ENCODE results near the gene FAM111A. TPM values are rescaled to one million over a fixed set of nuclear protein-coding genes. Genes with fewer than 3 reads are reported as not detected.

Gene FAM111A
- total and polyA plus RNA-seq, 9 of the 15 experiments (the other 6 are each of a cell fraction or from before 2014, with no cell fraction given): 14.8 to 30.6 (median 20.1) TPM

DNA sequence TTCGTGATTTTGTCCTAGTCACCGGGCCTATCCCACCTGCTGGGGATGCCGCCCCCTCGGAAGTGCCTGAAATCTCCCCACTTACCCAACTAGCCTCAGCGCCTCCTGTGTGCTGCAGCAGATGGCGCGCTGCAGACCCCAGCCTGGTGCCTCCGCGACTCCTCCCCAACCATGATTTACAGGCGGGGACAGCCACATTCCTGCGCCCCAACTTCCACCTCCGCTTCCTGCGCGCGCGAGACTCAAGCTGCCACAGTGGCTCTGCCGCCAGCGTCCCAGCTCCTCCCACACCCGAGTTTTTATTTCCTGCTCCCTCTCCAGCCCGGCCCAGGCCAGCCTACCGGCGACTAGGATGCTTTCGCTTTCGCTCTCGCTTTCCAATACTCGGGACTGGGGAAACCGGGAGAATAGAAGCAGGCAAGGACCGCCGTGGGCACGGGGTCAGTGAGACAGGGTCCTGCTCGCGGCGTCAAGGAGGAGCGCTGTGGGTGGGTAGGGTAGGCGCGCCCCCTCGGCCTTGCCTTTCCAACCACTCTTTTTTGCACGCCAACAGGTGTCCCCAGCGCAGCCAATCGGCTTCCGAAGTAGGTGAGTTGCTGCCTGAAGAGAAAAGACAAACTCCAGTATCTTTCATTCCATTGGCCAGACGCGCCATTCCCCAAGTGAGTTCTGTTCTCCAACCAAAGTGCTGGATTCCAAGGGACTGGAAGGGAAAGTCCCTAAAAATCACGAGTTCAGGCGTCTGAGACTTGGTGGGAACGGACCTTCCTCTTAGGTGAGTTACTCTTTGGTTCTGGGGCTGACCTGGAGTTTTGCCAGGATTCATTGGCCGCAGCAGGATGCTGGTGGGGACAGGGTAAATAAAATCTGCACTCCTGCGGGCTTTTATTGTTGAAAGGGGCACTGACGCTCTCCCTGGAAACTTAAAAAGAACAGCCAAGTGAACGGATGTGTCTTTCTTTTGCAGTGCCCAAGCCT is at the start of gene FAM111A (continued):
- TF ChIP-seq, protein P1, sequence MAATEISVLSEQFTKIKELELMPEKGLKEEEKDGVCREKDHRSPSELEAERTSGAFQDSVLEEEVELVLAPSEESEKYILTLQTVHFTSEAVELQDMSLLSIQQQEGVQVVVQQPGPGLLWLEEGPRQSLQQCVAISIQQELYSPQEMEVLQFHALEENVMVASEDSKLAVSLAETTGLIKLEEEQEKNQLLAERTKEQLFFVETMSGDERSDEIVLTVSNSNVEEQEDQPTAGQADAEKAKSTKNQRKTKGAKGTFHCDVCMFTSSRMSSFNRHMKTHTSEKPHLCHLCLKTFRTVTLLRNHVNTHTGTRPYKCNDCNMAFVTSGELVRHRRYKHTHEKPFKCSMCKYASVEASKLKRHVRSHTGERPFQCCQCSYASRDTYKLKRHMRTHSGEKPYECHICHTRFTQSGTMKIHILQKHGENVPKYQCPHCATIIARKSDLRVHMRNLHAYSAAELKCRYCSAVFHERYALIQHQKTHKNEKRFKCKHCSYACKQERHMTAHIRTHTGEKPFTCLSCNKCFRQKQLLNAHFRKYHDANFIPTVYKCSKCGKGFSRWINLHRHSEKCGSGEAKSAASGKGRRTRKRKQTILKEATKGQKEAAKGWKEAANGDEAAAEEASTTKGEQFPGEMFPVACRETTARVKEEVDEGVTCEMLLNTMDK (IDR thresholded peaks at IDR 0.05; ENCODE audit: borderline replicate concordance, insufficient read depth, low read depth, low read length, poor library complexity, severe bottlenecking): peak; percentile 91
- TF ChIP-seq HNRNPH1 (optimal IDR thresholded peaks at IDR 0.05; ENCODE audit: low read depth, low read length) (no peak), EP400 (IDR thresholded peaks at IDR 0.05) (0 out of 2 replicates have a peak, but pooled peaks have one; percentile 21), HMG20A (CRISPR knock-in tag; conservative IDR thresholded peaks at IDR 0.05) (no peak), HDAC1 (IDR thresholded peaks at IDR 0.05) (peak in 1 of 2 experiments; percentile 66; a peak in 2 of 4 replicates), STAT5B (CRISPR knock-in tag; IDR thresholded peaks at IDR 0.05) (no peak), ZNF384 (IDR thresholded peaks at IDR 0.05; ENCODE audit: low read depth, low read length) (no peak)
- TF ChIP-seq, protein P2, sequence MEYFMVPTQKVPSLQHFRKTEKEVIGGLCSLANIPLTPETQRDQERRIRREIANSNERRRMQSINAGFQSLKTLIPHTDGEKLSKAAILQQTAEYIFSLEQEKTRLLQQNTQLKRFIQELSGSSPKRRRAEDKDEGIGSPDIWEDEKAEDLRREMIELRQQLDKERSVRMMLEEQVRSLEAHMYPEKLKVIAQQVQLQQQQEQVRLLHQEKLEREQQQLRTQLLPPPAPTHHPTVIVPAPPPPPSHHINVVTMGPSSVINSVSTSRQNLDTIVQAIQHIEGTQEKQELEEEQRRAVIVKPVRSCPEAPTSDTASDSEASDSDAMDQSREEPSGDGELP (CRISPR knock-in tag; IDR thresholded peaks at IDR 0.05; ENCODE audit: borderline replicate concordance): peak; percentile 73; the same call in 1 of the 2 replicates
- TF ChIP-seq, protein P3, sequence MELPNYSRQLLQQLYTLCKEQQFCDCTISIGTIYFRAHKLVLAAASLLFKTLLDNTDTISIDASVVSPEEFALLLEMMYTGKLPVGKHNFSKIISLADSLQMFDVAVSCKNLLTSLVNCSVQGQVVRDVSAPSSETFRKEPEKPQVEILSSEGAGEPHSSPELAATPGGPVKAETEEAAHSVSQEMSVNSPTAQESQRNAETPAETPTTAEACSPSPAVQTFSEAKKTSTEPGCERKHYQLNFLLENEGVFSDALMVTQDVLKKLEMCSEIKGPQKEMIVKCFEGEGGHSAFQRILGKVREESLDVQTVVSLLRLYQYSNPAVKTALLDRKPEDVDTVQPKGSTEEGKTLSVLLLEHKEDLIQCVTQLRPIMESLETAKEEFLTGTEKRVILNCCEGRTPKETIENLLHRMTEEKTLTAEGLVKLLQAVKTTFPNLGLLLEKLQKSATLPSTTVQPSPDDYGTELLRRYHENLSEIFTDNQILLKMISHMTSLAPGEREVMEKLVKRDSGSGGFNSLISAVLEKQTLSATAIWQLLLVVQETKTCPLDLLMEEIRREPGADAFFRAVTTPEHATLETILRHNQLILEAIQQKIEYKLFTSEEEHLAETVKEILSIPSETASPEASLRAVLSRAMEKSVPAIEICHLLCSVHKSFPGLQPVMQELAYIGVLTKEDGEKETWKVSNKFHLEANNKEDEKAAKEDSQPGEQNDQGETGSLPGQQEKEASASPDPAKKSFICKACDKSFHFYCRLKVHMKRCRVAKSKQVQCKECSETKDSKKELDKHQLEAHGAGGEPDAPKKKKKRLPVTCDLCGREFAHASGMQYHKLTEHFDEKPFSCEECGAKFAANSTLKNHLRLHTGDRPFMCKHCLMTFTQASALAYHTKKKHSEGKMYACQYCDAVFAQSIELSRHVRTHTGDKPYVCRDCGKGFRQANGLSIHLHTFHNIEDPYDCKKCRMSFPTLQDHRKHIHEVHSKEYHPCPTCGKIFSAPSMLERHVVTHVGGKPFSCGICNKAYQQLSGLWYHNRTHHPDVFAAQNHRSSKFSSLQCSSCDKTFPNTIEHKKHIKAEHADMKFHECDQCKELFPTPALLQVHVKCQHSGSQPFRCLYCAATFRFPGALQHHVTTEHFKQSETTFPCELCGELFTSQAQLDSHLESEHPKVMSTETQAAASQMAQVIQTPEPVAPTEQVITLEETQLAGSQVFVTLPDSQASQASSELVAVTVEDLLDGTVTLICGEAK (IDR thresholded peaks at IDR 0.05): peak; percentile 75
- TF ChIP-seq, protein P3 (CRISPR knock-in tag; IDR thresholded peaks at IDR 0.05): no peak
- TF ChIP-seq, protein P4, sequence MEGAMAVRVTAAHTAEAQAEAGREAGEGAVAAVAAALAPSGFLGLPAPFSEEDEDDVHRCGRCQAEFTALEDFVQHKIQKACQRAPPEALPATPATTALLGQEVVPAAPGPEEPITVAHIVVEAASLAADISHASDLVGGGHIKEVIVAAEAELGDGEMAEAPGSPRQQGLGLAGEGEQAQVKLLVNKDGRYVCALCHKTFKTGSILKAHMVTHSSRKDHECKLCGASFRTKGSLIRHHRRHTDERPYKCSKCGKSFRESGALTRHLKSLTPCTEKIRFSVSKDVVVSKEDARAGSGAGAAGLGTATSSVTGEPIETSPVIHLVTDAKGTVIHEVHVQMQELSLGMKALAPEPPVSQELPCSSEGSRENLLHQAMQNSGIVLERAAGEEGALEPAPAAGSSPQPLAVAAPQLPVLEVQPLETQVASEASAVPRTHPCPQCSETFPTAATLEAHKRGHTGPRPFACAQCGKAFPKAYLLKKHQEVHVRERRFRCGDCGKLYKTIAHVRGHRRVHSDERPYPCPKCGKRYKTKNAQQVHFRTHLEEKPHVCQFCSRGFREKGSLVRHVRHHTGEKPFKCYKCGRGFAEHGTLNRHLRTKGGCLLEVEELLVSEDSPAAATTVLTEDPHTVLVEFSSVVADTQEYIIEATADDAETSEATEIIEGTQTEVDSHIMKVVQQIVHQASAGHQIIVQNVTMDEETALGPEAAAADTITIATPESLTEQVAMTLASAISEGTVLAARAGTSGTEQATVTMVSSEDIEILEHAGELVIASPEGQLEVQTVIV (CRISPR knock-in tag; IDR thresholded peaks at IDR 0.05; ENCODE audit: borderline replicate concordance): no peak
